Prostate gland (tissue), 2 donors: ENCODE data around the gene TESK2. TPM values are rescaled to one million over a fixed set of nuclear protein-coding genes. Genes with fewer than 3 reads are reported as not detected.

ENCODE experiments used
- DNase-seq: peaks from one replicate; pipeline ENCODE4 v3.0.0-alpha.2; 2019; ENCODE audit warnings: low spot score
- H3K27ac ChIP-seq, 2 donors: fragments of 200-600 bp; sonication (generic); 2 replicates each; pipeline ENCODE4 v1.5.1; 2017 to 2019
- H3K27me3 ChIP-seq: fragments of 200-600 bp; sonication (generic); replicated peaks from 2 replicates; pipeline ENCODE4 v1.5.1; 2019; ENCODE audit not compliant: insufficient read depth
- H3K36me3 ChIP-seq, 2 donors: fragments of 200-600 bp; sonication (generic); 1 replicate in 1 of 2; 2 replicates in 1 of 2; pipeline versions ENCODE4 v1.5.1 to v1.8.1; 2017 to 2019
- H3K4me1 ChIP-seq: fragments of 200-600 bp; sonication (generic); replicated peaks from 2 replicates; pipeline ENCODE4 v1.5.1; 2019
- H3K4me3 ChIP-seq, 2 donors: fragments of 200-600 bp; sonication (generic); 2 replicates each; pipeline ENCODE4 v1.5.1; 2017 to 2019
- H3K9me3 ChIP-seq: fragments of 200-600 bp; sonication (generic); 2 replicates; pipeline ENCODE4 v1.5.1; 2017
- POLR2A ChIP-seq: fragments of 450-650 bp; IDR thresholded peaks from one replicate; pipeline ENCODE4 v1.6.1; 2016; ENCODE audit warnings: antibody characterized with exemption, mild to moderate bottlenecking
- POLR2AphosphoS5 ChIP-seq: sonication (generic); formaldehyde crosslinking; IDR thresholded peaks from one replicate; pipeline ENCODE4 v1.6.1; 2017; ENCODE audit warnings: antibody characterized with exemption
- WGBS: methylation state at CpG from one replicate; pipeline ENCODE4 v1.1.5; 2018; 5-methylcytosine and 5-hydroxymethylcytosine counted together
- intact Hi-C: fragments of 100-400 bp; cut with DNase I; formaldehyde crosslinking; loops from one replicate; pipeline ENCODE4 v1.14.2; 2022
- total RNA-seq, 2 donors: library from RNA; depleted of rRNA; stranded (reverse); fragments of >200 nt; gene quantifications; one replicate each; pipeline ENCODE4 v1.1.0, GENCODE V29; 2016
- TF ChIP-seq, protein P1 (sequence below), 4 experiments: fragments of 200-600 bp in 2 of 4; fragments of 450-650 bp in 2 of 4; sonication (generic) in 2 of 4; IDR thresholded peaks; 1 replicate in 3 of 4; 2 replicates in 1 of 4; pipeline ENCODE4 v1.5.1; 2016 to 2019; ENCODE audit warnings: antibody characterized with exemption in 4 of 4, mild to moderate bottlenecking in 2 of 4, moderate library complexity in 2 of 4

The TESK2 gene
- total RNA-seq, 2 donors from 2014 or later: 21.4 to 26.4 TPM

GRCh38 chr1:45334308-45335245 is 156.4 kb downstream of the TESK2 start:
- no peaks in the 10 kb centered on the region for H3K9me3 ChIP-seq
- H3K4me1 ChIP-seq: no peaks in the 10 kb centered on the region
- H3K27me3 ChIP-seq: no peaks in the 10 kb centered on the region
- no peak overlapping the region for H3K27ac ChIP-seq
- H3K4me3 ChIP-seq: no peak overlapping the region
- DNase-seq: no peak
- TF ChIP-seq, protein P1, sequence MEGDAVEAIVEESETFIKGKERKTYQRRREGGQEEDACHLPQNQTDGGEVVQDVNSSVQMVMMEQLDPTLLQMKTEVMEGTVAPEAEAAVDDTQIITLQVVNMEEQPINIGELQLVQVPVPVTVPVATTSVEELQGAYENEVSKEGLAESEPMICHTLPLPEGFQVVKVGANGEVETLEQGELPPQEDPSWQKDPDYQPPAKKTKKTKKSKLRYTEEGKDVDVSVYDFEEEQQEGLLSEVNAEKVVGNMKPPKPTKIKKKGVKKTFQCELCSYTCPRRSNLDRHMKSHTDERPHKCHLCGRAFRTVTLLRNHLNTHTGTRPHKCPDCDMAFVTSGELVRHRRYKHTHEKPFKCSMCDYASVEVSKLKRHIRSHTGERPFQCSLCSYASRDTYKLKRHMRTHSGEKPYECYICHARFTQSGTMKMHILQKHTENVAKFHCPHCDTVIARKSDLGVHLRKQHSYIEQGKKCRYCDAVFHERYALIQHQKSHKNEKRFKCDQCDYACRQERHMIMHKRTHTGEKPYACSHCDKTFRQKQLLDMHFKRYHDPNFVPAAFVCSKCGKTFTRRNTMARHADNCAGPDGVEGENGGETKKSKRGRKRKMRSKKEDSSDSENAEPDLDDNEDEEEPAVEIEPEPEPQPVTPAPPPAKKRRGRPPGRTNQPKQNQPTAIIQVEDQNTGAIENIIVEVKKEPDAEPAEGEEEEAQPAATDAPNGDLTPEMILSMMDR (IDR thresholded peaks at IDR 0.05): no peak
- TF ChIP-seq POLR2AphosphoS5 (no peak), POLR2A (no peak)
- H3K36me3 ChIP-seq: peaks cover 3 to 8% of the 10 kb centered on the region in 2 donors
- WGBS: 67% methylated on average over 9 of the region's 9 CpGs
- intact Hi-C loops: no loop called here

DNA sequence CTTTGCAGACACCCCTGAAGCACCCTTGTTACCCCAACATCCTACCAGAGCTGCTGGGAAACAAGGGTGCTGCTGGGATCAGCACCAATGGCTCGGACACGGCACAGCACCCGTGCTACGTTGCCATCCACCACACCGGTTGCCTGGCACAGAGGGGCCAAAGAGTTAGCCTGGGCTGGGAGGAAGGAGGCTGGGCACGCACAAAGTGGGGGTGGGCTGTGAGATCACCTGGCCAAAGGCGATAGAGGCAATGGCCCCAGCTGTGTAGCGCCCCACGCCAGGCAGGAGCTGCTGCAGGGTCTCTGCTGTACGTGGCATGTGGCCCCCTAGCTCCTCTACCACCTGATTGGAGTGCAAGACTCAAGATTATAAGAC is 158.6 kb downstream of the TESK2 start:
- intact Hi-C loops: no loop called here
- H3K27me3 ChIP-seq: no peaks in the 10 kb centered on the region
- H3K4me1 ChIP-seq: peaks cover 3% of the 10 kb centered on the region
- WGBS: 98% methylated on average over 10 of the region's 10 CpGs
- no peak overlapping the region for H3K4me3 ChIP-seq
- no peak overlapping the region for H3K27ac ChIP-seq
- H3K36me3 ChIP-seq: peaks cover 3 to 8% of the 10 kb centered on the region in 2 donors
- no peaks in the 10 kb centered on the region for H3K9me3 ChIP-seq
- no peak for TF ChIP-seq POLR2AphosphoS5
- TF ChIP-seq, protein P1 (IDR thresholded peaks at IDR 0.05): no peak
- no peak for DNase-seq

DNA sequence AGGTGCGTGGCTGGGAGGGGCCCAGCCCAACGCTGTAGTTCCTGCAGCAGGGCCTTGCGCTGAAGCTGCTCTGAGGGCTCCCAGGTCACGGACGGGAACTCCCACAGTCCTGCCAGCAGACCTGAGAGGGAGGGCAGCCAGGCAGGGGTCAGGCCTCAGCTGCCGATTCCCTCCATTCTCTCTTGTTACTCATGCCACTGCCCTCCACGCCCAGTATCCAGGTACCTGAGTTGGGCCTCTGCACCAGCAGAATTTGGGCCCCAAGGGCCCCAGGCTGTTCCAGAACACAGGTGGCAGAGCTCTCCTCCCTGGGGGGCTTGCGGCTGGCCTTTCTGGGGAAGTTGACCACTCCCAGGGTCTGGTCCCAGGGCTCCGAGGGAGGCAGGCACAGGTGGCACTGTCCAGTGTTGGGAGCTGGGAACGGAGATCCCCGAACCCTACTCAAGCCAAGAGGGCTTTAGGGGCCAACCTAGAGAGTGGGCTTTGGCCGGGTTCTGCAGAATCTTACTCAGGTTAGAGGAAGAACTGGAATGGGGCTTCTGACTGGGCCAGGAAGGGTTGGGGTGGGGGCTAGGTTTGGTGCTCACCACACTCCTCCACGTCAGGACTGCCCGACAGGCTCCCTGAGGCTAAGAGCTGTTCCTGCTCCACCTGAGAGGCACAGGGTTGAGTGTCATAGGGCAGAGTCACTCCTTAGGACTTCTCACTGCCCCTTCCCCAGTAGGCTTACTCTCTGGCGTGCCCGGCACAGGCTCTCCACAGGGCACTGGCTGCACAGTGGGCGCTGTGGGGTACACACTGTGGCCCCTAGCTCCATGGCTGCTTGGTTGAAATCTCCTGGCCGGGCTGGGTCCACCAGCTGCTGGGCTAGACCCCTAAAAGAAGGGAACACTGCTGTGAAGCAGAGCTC is 159.3 kb downstream of the TESK2 start:
- Histone ChIP-seq H3K36me3 (peaks cover 3 to 8% of the 10 kb centered on the region in 2 donors), H3K27ac (no peak overlapping the region), H3K9me3 (no peaks in the 10 kb centered on the region), H3K27me3 (no peaks in the 10 kb centered on the region), H3K4me3 (no peak overlapping the region), H3K4me1 (peaks cover 6% of the 10 kb centered on the region)
- intact Hi-C loops: no loop called here
- TF ChIP-seq POLR2A: no peak
- no peak for TF ChIP-seq POLR2AphosphoS5
- TF ChIP-seq, protein P1 (IDR thresholded peaks at IDR 0.05): no peak
- DNase-seq: no peak
- 94% methylated on average over 18 of the region's 18 CpGs for WGBS

- intact Hi-C loops: no loop called here
- TF ChIP-seq, protein P1 (IDR thresholded peaks at IDR 0.05): no peak
- TF ChIP-seq POLR2AphosphoS5 (no peak), POLR2A (no peak)
- no peak for DNase-seq
- H3K4me3 ChIP-seq: no peak overlapping the region
- no peaks in the 10 kb centered on the region for H3K27me3 ChIP-seq
- H3K4me1 ChIP-seq: peaks cover 6% of the 10 kb centered on the region
- H3K36me3 ChIP-seq: peaks cover 3 to 8% of the 10 kb centered on the region in 2 donors
- WGBS: 84% methylated on average over 4 of the region's 4 CpGs
- H3K27ac ChIP-seq: no peak overlapping the region
- no peaks in the 10 kb centered on the region for H3K9me3 ChIP-seq
Measured at GRCh38 chr1:45329445-45329844, 161.5 kb downstream of the TESK2 start.
